ENCODE measurements around the gene TLCD5.
A peak's percentile ranks its signal among the peaks of the same experiment; 100 is the strongest.

The TLCD5 gene

DNA sequence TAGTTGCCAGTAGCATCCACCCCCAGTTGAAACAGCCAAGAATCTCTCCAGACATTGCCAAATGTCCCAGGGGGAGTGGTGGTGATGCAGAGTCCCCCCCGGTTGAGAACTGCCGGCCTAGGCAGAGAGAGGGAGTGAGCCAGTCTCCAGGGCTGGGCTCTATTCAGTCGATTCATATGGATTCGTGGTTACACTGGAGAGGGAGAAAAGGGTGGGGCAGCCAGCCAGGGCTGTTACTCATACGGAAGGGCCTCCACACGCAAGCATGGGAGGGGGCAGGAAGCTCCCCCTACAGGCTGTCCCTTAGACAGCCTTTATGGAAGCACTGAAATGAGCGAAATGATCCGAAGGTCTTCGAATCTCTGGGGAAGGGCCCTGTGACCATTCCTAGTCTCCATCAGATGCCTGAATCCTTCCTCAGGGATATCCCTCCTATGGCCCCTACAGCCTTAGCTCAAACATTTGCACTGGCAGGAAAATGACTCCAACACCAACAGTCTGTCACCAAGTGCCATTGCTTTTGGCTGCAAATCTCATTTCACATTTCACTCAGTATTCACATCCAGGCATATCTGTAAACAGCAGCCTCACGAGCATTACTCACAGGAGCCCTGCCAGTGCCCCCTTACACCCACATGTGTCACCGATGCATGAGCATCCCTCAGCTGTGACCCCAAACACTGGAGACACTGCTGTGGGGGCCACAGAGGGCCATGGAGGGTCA lies 18.4 kb upstream of the TLCD5 start:
- no peak overlapping the region for H3K4me3 ChIP-seq (ENCODE audit: low read length)
- peak; percentile 96 for DNase-seq (ENCODE audit: low read depth)
- TF ChIP-seq, protein P1, sequence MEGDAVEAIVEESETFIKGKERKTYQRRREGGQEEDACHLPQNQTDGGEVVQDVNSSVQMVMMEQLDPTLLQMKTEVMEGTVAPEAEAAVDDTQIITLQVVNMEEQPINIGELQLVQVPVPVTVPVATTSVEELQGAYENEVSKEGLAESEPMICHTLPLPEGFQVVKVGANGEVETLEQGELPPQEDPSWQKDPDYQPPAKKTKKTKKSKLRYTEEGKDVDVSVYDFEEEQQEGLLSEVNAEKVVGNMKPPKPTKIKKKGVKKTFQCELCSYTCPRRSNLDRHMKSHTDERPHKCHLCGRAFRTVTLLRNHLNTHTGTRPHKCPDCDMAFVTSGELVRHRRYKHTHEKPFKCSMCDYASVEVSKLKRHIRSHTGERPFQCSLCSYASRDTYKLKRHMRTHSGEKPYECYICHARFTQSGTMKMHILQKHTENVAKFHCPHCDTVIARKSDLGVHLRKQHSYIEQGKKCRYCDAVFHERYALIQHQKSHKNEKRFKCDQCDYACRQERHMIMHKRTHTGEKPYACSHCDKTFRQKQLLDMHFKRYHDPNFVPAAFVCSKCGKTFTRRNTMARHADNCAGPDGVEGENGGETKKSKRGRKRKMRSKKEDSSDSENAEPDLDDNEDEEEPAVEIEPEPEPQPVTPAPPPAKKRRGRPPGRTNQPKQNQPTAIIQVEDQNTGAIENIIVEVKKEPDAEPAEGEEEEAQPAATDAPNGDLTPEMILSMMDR (IDR thresholded peaks at IDR 0.05; ENCODE audit: insufficient read depth, low read depth, low read length, missing control alignments), result peak; percentile 79

DNA sequence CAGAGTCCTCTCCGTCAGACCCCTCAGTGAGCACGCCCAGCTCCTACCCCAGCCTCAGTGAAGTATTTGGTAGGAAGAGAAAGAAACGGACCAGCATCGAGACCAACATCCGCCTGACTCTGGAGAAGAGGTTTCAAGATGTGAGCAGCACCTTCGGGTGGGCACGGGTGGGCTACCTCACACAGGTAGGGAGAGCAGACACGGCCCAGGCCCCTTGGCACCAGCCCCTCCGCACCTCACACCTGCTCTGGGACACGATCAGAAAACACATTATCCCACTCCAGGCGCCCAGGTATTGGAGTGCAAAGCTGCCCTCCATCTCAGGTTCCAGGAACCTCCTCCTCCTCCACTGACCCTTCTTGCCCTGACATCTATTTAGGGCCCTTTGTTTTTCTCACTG lies 17.6 kb upstream of the TLCD5 start:
- no peak overlapping the region for H3K4me3 ChIP-seq (ENCODE audit: low read length)
- TF ChIP-seq, protein P1 (IDR thresholded peaks at IDR 0.05; ENCODE audit: insufficient read depth, low read depth, low read length, missing control alignments), result no peak
- no peak for DNase-seq (ENCODE audit: low read depth)

DNA sequence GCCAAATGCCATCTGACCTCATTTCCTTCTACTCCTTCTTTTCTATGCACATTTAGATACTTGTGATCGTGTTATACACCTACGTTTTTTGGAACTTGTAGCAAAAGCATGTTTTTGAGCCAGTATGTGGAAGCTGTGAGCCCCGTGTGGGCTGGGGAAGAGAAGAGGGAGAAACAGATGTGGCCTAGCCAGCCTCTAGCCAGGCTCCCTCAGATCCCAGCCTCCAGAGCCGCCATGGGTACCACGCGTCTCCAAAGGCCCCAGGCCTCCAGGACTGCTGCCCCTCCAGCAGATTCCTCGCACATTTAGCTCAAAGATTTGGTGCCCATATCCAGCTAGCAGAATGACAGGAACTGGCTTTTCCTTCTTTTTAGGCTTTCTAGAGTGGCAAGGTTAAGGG lies 17.0 kb upstream of the TLCD5 start:
- DNase-seq (ENCODE audit: low read depth), result no peak
- H3K4me3 ChIP-seq (ENCODE audit: low read length), result no peak overlapping the region
- TF ChIP-seq, protein P1 (IDR thresholded peaks at IDR 0.05; ENCODE audit: insufficient read depth, low read depth, low read length, missing control alignments), result no peak

DNA sequence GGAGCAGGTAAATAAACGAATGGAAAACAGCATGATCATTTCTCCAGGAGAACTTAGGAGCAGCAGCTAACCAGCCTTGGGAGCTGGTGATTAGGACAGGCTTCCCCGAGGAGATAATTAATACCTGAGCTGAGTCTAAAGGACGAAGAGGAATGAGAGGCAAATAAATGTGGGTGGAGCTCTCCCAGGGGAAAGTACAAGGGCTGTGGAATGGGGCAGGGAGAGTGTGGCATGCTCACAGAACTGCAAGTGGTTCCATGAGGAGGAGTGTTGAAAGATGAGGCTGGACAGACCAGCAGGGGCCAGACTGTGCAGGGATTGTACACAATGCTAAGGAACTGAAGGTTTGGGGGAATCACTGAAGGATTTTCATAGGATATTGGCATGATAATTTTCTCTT lies 14.2 kb upstream of the TLCD5 start:
- TF ChIP-seq, protein P1 (IDR thresholded peaks at IDR 0.05; ENCODE audit: insufficient read depth, low read depth, low read length, missing control alignments), result no peak
- no peak for DNase-seq (ENCODE audit: low read depth)
- no peak overlapping the region for H3K4me3 ChIP-seq (ENCODE audit: low read length)

DNA sequence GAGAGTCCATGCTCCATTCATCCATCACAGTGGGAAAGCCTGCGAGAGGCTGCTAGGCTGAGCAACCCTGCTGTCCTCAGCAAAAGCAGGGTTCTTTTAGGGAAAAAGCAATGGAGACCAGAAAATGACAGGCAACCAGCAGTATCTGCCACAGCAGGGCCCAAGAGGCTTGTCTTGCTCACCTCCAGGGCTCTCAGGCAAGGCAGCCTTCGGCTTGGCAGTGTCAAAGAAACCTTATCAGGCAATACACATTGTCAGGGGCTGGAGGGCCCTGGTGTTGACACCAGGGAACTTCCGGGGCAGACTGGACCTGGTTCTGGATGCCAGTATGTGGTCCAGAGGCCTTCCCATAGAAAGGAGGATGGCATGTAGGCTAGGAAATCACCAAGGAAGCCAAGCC lies 10.2 kb upstream of the TLCD5 start:
- no peak for DNase-seq (ENCODE audit: low read depth)
- TF ChIP-seq, protein P1 (IDR thresholded peaks at IDR 0.05; ENCODE audit: insufficient read depth, low read depth, low read length, missing control alignments), result no peak
- no peak overlapping the region for H3K4me3 ChIP-seq (ENCODE audit: low read length)

DNA sequence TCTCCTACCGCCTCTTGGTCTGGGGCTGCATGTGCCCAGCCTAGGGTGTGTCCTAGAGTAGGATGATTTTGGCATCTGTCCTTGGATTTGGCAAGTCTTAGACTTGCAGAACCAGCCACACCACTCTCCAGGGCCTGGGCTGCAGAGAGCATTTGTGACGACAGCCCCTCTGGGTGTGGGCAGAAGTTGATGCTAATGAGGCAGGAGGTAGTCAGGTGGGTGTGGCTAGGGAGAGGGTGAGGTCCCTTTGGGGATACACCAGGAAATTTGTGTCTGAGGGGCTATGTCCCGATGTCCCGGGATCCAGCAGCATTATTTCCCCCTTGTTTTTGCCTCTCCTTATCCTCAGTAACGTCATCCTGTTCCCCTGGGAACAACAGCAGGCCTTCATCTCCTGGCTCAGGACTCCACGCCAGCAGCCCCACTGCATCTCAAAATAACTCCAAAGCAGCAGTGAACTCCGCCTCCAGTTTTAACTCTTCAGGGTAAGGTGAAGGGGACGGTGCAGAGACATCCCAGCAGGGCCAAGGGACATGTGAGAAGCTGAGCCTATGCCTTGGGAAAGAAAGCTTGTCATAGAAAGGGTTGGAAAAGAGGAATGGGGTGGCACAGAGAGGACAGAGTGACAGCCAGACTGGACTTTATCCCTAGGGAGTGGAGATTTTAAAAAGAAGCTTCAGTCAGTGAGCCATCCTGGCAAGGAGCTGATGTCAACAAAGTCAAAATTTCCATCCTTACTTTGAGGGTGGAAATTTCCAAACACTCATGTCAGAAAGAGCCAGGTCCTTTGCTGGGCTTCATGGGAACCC lies 8.0 kb upstream of the TLCD5 start:
- H3K4me3 ChIP-seq (ENCODE audit: low read length), result peak overlapping the region; percentile 40
- TF ChIP-seq, protein P1 (IDR thresholded peaks at IDR 0.05; ENCODE audit: insufficient read depth, low read depth, low read length, missing control alignments), result no peak
- DNase-seq (ENCODE audit: low read depth), result peak; percentile 98
